ENCODE measurements around the gene HACD2.

HACD2 gene

GRCh38 chr3:123568034-123568433, 16.8 kb downstream of the HACD2 start:
- no peak for DNase-seq

GRCh38 chr3:123564056-123564455, 20.8 kb downstream of the HACD2 start:
- no peak for DNase-seq

- DNase-seq = no peak
Observed at GRCh38 chr3:123562547-123562946, 22.3 kb downstream of the HACD2 start.

- no peak for DNase-seq
Observed at GRCh38 chr3:123561188-123561587, 23.7 kb downstream of the HACD2 start.

GRCh38 chr3:123559040-123559861, 25.6 kb downstream of the HACD2 start:
- peak in 3 of 6 experiments; percentile 18 to 64 (median 43) for DNase-seq

- no peak for DNase-seq
Observed at GRCh38 chr3:123553536-123553935, 31.3 kb downstream of the HACD2 start.

GRCh38 chr3:123552768-123553167, 32.1 kb downstream of the HACD2 start:
- DNase-seq = no peak

- DNase-seq = no peak
Observed at GRCh38 chr3:123552095-123552714, 32.6 kb downstream of the HACD2 start.

GRCh38 chr3:123547881-123548519, 36.9 kb downstream of the HACD2 start:
- no peak for DNase-seq

GRCh38 chr3:123546133-123546755, 38.6 kb downstream of the HACD2 start:
- no peak for DNase-seq

- DNase-seq = no peak
Observed at GRCh38 chr3:123543950-123544349, 40.9 kb downstream of the HACD2 start.

GRCh38 chr3:123540285-123540684, 44.6 kb downstream of the HACD2 start:
- no peak for DNase-seq

GRCh38 chr3:123536153-123536895, 48.5 kb downstream of the HACD2 start:
- no peak for DNase-seq

GRCh38 chr3:123535580-123535979, 49.3 kb downstream of the HACD2 start:
- no peak for DNase-seq

GRCh38 chr3:123534264-123534663, 50.6 kb downstream of the HACD2 start:
- no peak for DNase-seq

GRCh38 chr3:123533554-123534159, 51.2 kb downstream of the HACD2 start:
- DNase-seq = no peak

GRCh38 chr3:123528130-123528529, 56.7 kb downstream of the HACD2 start:
- no peak for DNase-seq

GRCh38 chr3:123527046-123527445, 57.8 kb downstream of the HACD2 start:
- no peak for DNase-seq

- no peak for DNase-seq
Observed at GRCh38 chr3:123526474-123526873, 58.4 kb downstream of the HACD2 start.

- DNase-seq = no peak
Observed at GRCh38 chr3:123525433-123525832, 59.4 kb downstream of the HACD2 start.

- no peak for DNase-seq
Observed at GRCh38 chr3:123524981-123525380, 59.9 kb downstream of the HACD2 start.

- peak in 1 of 6 experiments; percentile 7 for DNase-seq
Observed at GRCh38 chr3:123523023-123523412, 61.8 kb downstream of the HACD2 start.
